ENCODE measurements around the gene ZC3H4.

The ZC3H4 gene

GRCh38 chr19:47075179-47075810 is 38.3 kb downstream of the ZC3H4 start:
- Histone ChIP-seq H3K4me1 (ENCODE audit: control insufficient read depth, insufficient read depth, low read length) (no peaks in the 10 kb centered on the region), H3K4me3 (ENCODE audit: low read depth, low read length) (no peak overlapping the region), H3K27me3 (ENCODE audit: control insufficient read depth, insufficient read depth, low read length) (no peaks in the 10 kb centered on the region), H3K27ac (ENCODE audit: low read depth, low read length) (no peak overlapping the region), H3K36me3 (ENCODE audit: control insufficient read depth, insufficient read depth, low read length) (peaks cover 87% of the 10 kb centered on the region), H3K9ac (ENCODE audit: low read depth, low read length) (no peak overlapping the region), H3K9me3 (ENCODE audit: control insufficient read depth, insufficient read depth, low read length) (no peaks in the 10 kb centered on the region)

- no peaks in the 10 kb centered on the region for H3K27me3 ChIP-seq (ENCODE audit: control insufficient read depth, insufficient read depth, low read length)
- no peak overlapping the region for H3K4me3 ChIP-seq (ENCODE audit: low read depth, low read length)
- H3K9ac ChIP-seq (ENCODE audit: low read depth, low read length), result no peak overlapping the region
- no peaks in the 10 kb centered on the region for H3K4me1 ChIP-seq (ENCODE audit: control insufficient read depth, insufficient read depth, low read length)
- no peak overlapping the region for H3K27ac ChIP-seq (ENCODE audit: low read depth, low read length)
- H3K9me3 ChIP-seq (ENCODE audit: control insufficient read depth, insufficient read depth, low read length), result no peaks in the 10 kb centered on the region
- H3K36me3 ChIP-seq (ENCODE audit: control insufficient read depth, insufficient read depth, low read length), result peaks cover 88% of the 10 kb centered on the region
Measured at GRCh38 chr19:47074621-47075020, 39.0 kb downstream of the ZC3H4 start.

- peaks cover 94% of the 10 kb centered on the region for H3K36me3 ChIP-seq (ENCODE audit: control insufficient read depth, insufficient read depth, low read length)
- H3K4me1 ChIP-seq (ENCODE audit: control insufficient read depth, insufficient read depth, low read length), result no peaks in the 10 kb centered on the region
- H3K27me3 ChIP-seq (ENCODE audit: control insufficient read depth, insufficient read depth, low read length), result no peaks in the 10 kb centered on the region
- H3K9ac ChIP-seq (ENCODE audit: low read depth, low read length), result no peak overlapping the region
- no peak overlapping the region for H3K27ac ChIP-seq (ENCODE audit: low read depth, low read length)
- no peak overlapping the region for H3K4me3 ChIP-seq (ENCODE audit: low read depth, low read length)
- no peaks in the 10 kb centered on the region for H3K9me3 ChIP-seq (ENCODE audit: control insufficient read depth, insufficient read depth, low read length)
Measured at GRCh38 chr19:47073574-47073973, 40.0 kb downstream of the ZC3H4 start.

- H3K36me3 ChIP-seq (ENCODE audit: control insufficient read depth, insufficient read depth, low read length), result peaks cover 94% of the 10 kb centered on the region
- H3K4me1 ChIP-seq (ENCODE audit: control insufficient read depth, insufficient read depth, low read length), result no peaks in the 10 kb centered on the region
- H3K9me3 ChIP-seq (ENCODE audit: control insufficient read depth, insufficient read depth, low read length), result no peaks in the 10 kb centered on the region
- H3K4me3 ChIP-seq (ENCODE audit: low read depth, low read length), result no peak overlapping the region
- no peak overlapping the region for H3K27ac ChIP-seq (ENCODE audit: low read depth, low read length)
- H3K27me3 ChIP-seq (ENCODE audit: control insufficient read depth, insufficient read depth, low read length), result no peaks in the 10 kb centered on the region
- no peak overlapping the region for H3K9ac ChIP-seq (ENCODE audit: low read depth, low read length)
Measured at GRCh38 chr19:47072323-47072722, 41.3 kb downstream of the ZC3H4 start.

- Histone ChIP-seq H3K9ac (ENCODE audit: low read depth, low read length) (no peak overlapping the region), H3K4me1 (ENCODE audit: control insufficient read depth, insufficient read depth, low read length) (no peaks in the 10 kb centered on the region), H3K27me3 (ENCODE audit: control insufficient read depth, insufficient read depth, low read length) (no peaks in the 10 kb centered on the region), H3K27ac (ENCODE audit: low read depth, low read length) (no peak overlapping the region), H3K9me3 (ENCODE audit: control insufficient read depth, insufficient read depth, low read length) (no peaks in the 10 kb centered on the region), H3K4me3 (ENCODE audit: low read depth, low read length) (no peak overlapping the region), H3K36me3 (ENCODE audit: control insufficient read depth, insufficient read depth, low read length) (peaks cover 94% of the 10 kb centered on the region)
Measured at GRCh38 chr19:47071731-47072130, 41.8 kb downstream of the ZC3H4 start.

GRCh38 chr19:47070756-47071155 is 42.8 kb downstream of the ZC3H4 start:
- Histone ChIP-seq H3K9ac (ENCODE audit: low read depth, low read length) (no peak overlapping the region), H3K27ac (ENCODE audit: low read depth, low read length) (no peak overlapping the region), H3K4me1 (ENCODE audit: control insufficient read depth, insufficient read depth, low read length) (no peaks in the 10 kb centered on the region), H3K36me3 (ENCODE audit: control insufficient read depth, insufficient read depth, low read length) (peaks cover 94% of the 10 kb centered on the region), H3K4me3 (ENCODE audit: low read depth, low read length) (no peak overlapping the region), H3K27me3 (ENCODE audit: control insufficient read depth, insufficient read depth, low read length) (no peaks in the 10 kb centered on the region), H3K9me3 (ENCODE audit: control insufficient read depth, insufficient read depth, low read length) (no peaks in the 10 kb centered on the region)

- H3K9me3 ChIP-seq (ENCODE audit: control insufficient read depth, insufficient read depth, low read length), result no peaks in the 10 kb centered on the region
- peaks cover 94% of the 10 kb centered on the region for H3K36me3 ChIP-seq (ENCODE audit: control insufficient read depth, insufficient read depth, low read length)
- no peak overlapping the region for H3K9ac ChIP-seq (ENCODE audit: low read depth, low read length)
- no peaks in the 10 kb centered on the region for H3K27me3 ChIP-seq (ENCODE audit: control insufficient read depth, insufficient read depth, low read length)
- H3K4me1 ChIP-seq (ENCODE audit: control insufficient read depth, insufficient read depth, low read length), result no peaks in the 10 kb centered on the region
- no peak overlapping the region for H3K4me3 ChIP-seq (ENCODE audit: low read depth, low read length)
- no peak overlapping the region for H3K27ac ChIP-seq (ENCODE audit: low read depth, low read length)
Measured at GRCh38 chr19:47069795-47070194, 43.8 kb downstream of the ZC3H4 start.

GRCh38 chr19:47068876-47069406 is 44.6 kb downstream of the ZC3H4 start:
- Histone ChIP-seq H3K36me3 (ENCODE audit: control insufficient read depth, insufficient read depth, low read length) (peaks cover 93% of the 10 kb centered on the region), H3K27ac (ENCODE audit: low read depth, low read length) (no peak overlapping the region)

GRCh38 chr19:47068246-47068645 is 45.3 kb downstream of the ZC3H4 start:
- H3K9me3 ChIP-seq (ENCODE audit: control insufficient read depth, insufficient read depth, low read length), result no peaks in the 10 kb centered on the region
- H3K9ac ChIP-seq (ENCODE audit: low read depth, low read length), result no peak overlapping the region
- H3K27ac ChIP-seq (ENCODE audit: low read depth, low read length), result no peak overlapping the region
- peaks cover 89% of the 10 kb centered on the region for H3K36me3 ChIP-seq (ENCODE audit: control insufficient read depth, insufficient read depth, low read length)
- H3K27me3 ChIP-seq (ENCODE audit: control insufficient read depth, insufficient read depth, low read length), result no peaks in the 10 kb centered on the region
- no peak overlapping the region for H3K4me3 ChIP-seq (ENCODE audit: low read depth, low read length)
- H3K4me1 ChIP-seq (ENCODE audit: control insufficient read depth, insufficient read depth, low read length), result no peaks in the 10 kb centered on the region

More at GRCh38 chr19:47068876-47069406, 44.6 kb downstream of the ZC3H4 start:
- H3K9me3 ChIP-seq (ENCODE audit: control insufficient read depth, insufficient read depth, low read length), result no peaks in the 10 kb centered on the region
- H3K9ac ChIP-seq (ENCODE audit: low read depth, low read length), result no peak overlapping the region
- H3K4me3 ChIP-seq (ENCODE audit: low read depth, low read length), result no peak overlapping the region
- H3K27me3 ChIP-seq (ENCODE audit: control insufficient read depth, insufficient read depth, low read length), result no peaks in the 10 kb centered on the region
- no peaks in the 10 kb centered on the region for H3K4me1 ChIP-seq (ENCODE audit: control insufficient read depth, insufficient read depth, low read length)

- no peaks in the 10 kb centered on the region for H3K27me3 ChIP-seq (ENCODE audit: control insufficient read depth, insufficient read depth, low read length)
- no peaks in the 10 kb centered on the region for H3K9me3 ChIP-seq (ENCODE audit: control insufficient read depth, insufficient read depth, low read length)
- no peak overlapping the region for H3K9ac ChIP-seq (ENCODE audit: low read depth, low read length)
- H3K4me1 ChIP-seq (ENCODE audit: control insufficient read depth, insufficient read depth, low read length), result no peaks in the 10 kb centered on the region
- H3K36me3 ChIP-seq (ENCODE audit: control insufficient read depth, insufficient read depth, low read length), result peaks cover 81% of the 10 kb centered on the region
- no peak overlapping the region for H3K4me3 ChIP-seq (ENCODE audit: low read depth, low read length)
- no peak overlapping the region for H3K27ac ChIP-seq (ENCODE audit: low read depth, low read length)
Measured at GRCh38 chr19:47067215-47067847, 46.2 kb downstream of the ZC3H4 start.

GRCh38 chr19:47066376-47067214 is 47.0 kb downstream of the ZC3H4 start:
- Histone ChIP-seq H3K4me3 (ENCODE audit: low read depth, low read length) (no peak overlapping the region), H3K36me3 (ENCODE audit: control insufficient read depth, insufficient read depth, low read length) (peaks cover 75% of the 10 kb centered on the region), H3K9me3 (ENCODE audit: control insufficient read depth, insufficient read depth, low read length) (no peaks in the 10 kb centered on the region), H3K27ac (ENCODE audit: low read depth, low read length) (no peak overlapping the region), H3K9ac (ENCODE audit: low read depth, low read length) (no peak overlapping the region), H3K27me3 (ENCODE audit: control insufficient read depth, insufficient read depth, low read length) (no peaks in the 10 kb centered on the region), H3K4me1 (ENCODE audit: control insufficient read depth, insufficient read depth, low read length) (no peaks in the 10 kb centered on the region)

All from HUES48 (cell line).